Bronchial epithelial cell (primary cell): ENCODE data around the gene DLEC1. TPM values are rescaled to one million over a fixed set of nuclear protein-coding genes. Genes with fewer than 3 reads are reported as not detected.

ENCODE experiments used
- DNase-seq: peaks from one replicate; pipeline ENCODE4 v3.0.0-alpha.2; 2010; ENCODE audit warnings: low read depth
- FAIRE-seq: peaks from 2 replicates; lab custom pipeline; 2011; peaks lifted over from hg19 to GRCh38; lab: Jason Lieb, UNC
- H3K27me3 ChIP-seq: 2 replicates; pipeline ENCODE4 v1.5.1; 2011; ENCODE audit warnings: low read length; ENCODE audit not compliant: control insufficient read depth, insufficient read depth
- H3K36me3 ChIP-seq: 2 replicates; pipeline ENCODE4 v1.5.1; 2011; ENCODE audit warnings: low read length; ENCODE audit not compliant: control insufficient read depth, insufficient read depth
- H3K4me3 ChIP-seq: 2 replicates; pipeline ENCODE4 v1.5.1; 2011; ENCODE audit warnings: mild to moderate bottlenecking, low read depth, low read length, control low read depth
- CTCF ChIP-seq: IDR thresholded peaks from 2 replicates; pipeline ENCODE4 v1.5.1; 2011; ENCODE audit warnings: mild to moderate bottlenecking, moderate library complexity, low read length, control low read depth, inconsistent platforms; ENCODE audit not compliant: insufficient read depth, severe bottlenecking
- total RNA-seq: library from RNA; depleted of rRNA; stranded (reverse); fragments of >200 nt; gene quantifications from 2 replicates; pipeline ENCODE4 v1.2.1, GENCODE V29; 2014

The DLEC1 gene
- total RNA-seq, 1 donor from 2014 or later = 0.26 TPM

- Histone ChIP-seq H3K36me3 (peaks cover 47% of the 10 kb centered on the region), H3K4me3 (no peak overlapping the region), H3K27me3 (no peaks in the 10 kb centered on the region)
- FAIRE-seq (no peak), DNase-seq (no peak)
- no peak for TF ChIP-seq CTCF
Observed at GRCh38 chr3:38124324-38125122, 85.5 kb downstream of the DLEC1 start.

- FAIRE-seq = no peak
Observed at GRCh38 chr3:38125305-38126120, 86.5 kb downstream of the DLEC1 start.

GRCh38 chr3:38126121-38126892 lies 87.3 kb downstream of the DLEC1 start:
- no peak for DNase-seq
- Histone ChIP-seq H3K27me3 (no peaks in the 10 kb centered on the region), H3K36me3 (peaks cover 49% of the 10 kb centered on the region), H3K4me3 (no peak overlapping the region)
- no peak for TF ChIP-seq CTCF
- no peak for FAIRE-seq

More at GRCh38 chr3:38125305-38126120, 86.5 kb downstream of the DLEC1 start:
- DNase-seq = no peak
- peaks cover 45% of the 10 kb centered on the region for H3K36me3 ChIP-seq
- no peak for TF ChIP-seq CTCF
- no peak overlapping the region for H3K4me3 ChIP-seq
- no peaks in the 10 kb centered on the region for H3K27me3 ChIP-seq

- FAIRE-seq (no peak), DNase-seq (no peak)
- H3K36me3 ChIP-seq = peaks cover 47% of the 10 kb centered on the region
- TF ChIP-seq CTCF = no peak
- H3K27me3 ChIP-seq = no peaks in the 10 kb centered on the region
- no peak overlapping the region for H3K4me3 ChIP-seq
Observed at GRCh38 chr3:38127611-38128302, 88.7 kb downstream of the DLEC1 start.

- no peak for DNase-seq
- H3K4me3 ChIP-seq = no peak overlapping the region
- H3K27me3 ChIP-seq = no peaks in the 10 kb centered on the region
- TF ChIP-seq CTCF = no peak
- peaks cover 46% of the 10 kb centered on the region for H3K36me3 ChIP-seq
- no peak for FAIRE-seq
Observed at GRCh38 chr3:38128303-38128655, 89.3 kb downstream of the DLEC1 start.
